Kidney epithelial cell (primary cell): ENCODE data around the gene YIF1A. TPM values are rescaled to one million over a fixed set of nuclear protein-coding genes. Genes with fewer than 3 reads are reported as not detected.

Source experiments
- DNase-seq: peaks from one replicate; pipeline ENCODE4 v3.0.0-alpha.2; 2010; ENCODE audit warnings: low read depth
- H3K27me3 ChIP-seq: 2 replicates; pipeline ENCODE4 v1.6.0; 2011; ENCODE audit warnings: low read length; ENCODE audit not compliant: control insufficient read depth, insufficient read depth
- H3K36me3 ChIP-seq: 2 replicates; pipeline ENCODE4 v1.5.1; 2011; ENCODE audit warnings: low read length; ENCODE audit not compliant: control insufficient read depth, insufficient read depth
- H3K4me3 ChIP-seq: 2 replicates; pipeline ENCODE4 v1.5.1; 2011; ENCODE audit warnings: low read depth, mild to moderate bottlenecking, control low read depth, low read length
- total RNA-seq: library from RNA; depleted of rRNA; stranded (reverse); fragments of >200 nt; gene quantifications from 2 replicates; pipeline ENCODE4 v1.2.3, GENCODE V29; 2015
- TF ChIP-seq, protein P1 (sequence below): IDR thresholded peaks from 2 replicates; pipeline ENCODE4 v1.5.1; 2011; ENCODE audit warnings: mild to moderate bottlenecking, moderate library complexity, low read length, control low read depth, inconsistent platforms; ENCODE audit not compliant: insufficient read depth, poor library complexity, severe bottlenecking

YIF1A gene
- total RNA-seq, 1 donor from 2014 or later, result 104 TPM

DNA sequence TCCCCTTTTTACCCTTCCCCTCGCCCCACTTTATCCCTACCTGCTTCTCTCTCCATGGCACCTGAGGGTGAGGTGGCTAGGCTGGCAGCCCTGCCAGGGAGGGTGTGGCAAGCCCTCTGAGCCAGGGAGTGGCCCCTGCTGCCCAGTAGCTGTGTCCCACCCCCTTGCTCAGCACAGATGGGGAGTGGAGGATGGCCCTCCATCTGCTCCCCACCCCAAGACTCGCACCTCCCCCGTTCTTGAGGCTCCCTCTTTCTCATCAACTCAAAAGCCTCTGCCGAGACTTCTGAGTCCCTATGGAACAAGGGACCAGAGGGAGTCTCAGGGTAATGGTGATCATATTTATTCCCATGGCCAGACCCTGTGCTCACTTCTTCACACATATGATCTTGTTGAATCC is 4.4 kb upstream of the YIF1A start:
- H3K27me3 ChIP-seq, result peaks cover 36% of the 10 kb centered on the region
- H3K36me3 ChIP-seq, result no peaks in the 10 kb centered on the region
- TF ChIP-seq, protein P1, sequence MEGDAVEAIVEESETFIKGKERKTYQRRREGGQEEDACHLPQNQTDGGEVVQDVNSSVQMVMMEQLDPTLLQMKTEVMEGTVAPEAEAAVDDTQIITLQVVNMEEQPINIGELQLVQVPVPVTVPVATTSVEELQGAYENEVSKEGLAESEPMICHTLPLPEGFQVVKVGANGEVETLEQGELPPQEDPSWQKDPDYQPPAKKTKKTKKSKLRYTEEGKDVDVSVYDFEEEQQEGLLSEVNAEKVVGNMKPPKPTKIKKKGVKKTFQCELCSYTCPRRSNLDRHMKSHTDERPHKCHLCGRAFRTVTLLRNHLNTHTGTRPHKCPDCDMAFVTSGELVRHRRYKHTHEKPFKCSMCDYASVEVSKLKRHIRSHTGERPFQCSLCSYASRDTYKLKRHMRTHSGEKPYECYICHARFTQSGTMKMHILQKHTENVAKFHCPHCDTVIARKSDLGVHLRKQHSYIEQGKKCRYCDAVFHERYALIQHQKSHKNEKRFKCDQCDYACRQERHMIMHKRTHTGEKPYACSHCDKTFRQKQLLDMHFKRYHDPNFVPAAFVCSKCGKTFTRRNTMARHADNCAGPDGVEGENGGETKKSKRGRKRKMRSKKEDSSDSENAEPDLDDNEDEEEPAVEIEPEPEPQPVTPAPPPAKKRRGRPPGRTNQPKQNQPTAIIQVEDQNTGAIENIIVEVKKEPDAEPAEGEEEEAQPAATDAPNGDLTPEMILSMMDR, result no peak
- no peak overlapping the region for H3K4me3 ChIP-seq
- no peak for DNase-seq

DNA sequence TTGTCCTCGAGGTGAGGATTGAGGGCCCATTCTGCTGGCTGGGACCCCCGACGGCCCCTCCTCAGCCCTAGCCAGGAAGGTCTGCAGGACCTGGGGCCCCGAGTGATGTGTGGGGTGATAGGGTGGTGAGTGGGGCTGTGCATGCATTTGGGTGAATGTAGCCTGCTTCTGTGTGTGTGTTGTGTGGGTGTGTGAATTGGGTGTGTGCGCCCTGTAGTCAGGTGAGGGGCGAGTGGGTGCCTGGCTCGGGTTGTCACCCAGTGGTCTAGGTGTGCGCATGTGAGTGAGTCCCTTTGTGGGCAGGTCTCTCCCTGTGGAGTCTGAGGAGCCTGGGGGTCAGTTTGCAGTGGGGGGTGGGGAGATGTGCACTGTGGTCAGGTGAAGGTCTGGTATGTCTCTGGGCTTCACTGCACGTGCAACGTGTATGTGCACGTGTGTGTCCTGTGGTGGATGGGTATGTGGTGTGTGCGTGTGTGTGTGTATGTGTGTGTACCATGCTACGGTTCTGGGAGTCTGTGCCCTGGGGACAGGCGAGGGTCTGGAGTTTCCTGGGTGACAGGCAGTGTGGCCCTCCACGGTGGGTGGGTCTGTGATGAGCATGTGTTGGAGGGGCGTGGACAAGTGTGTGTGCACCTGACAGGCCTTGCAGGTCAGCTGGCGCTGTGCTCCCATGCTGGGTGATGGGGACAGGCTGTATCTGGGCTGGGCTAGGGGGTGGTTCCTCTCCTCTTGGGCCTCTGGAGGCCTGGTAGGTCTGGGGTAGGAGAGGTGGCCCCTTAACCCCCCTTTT is 3.8 kb upstream of the YIF1A start:
- DNase-seq, result no peak
- H3K36me3 ChIP-seq, result no peaks in the 10 kb centered on the region
- peak overlapping the region; percentile 42 for H3K4me3 ChIP-seq
- TF ChIP-seq, protein P1, result no peak
- peaks cover 36% of the 10 kb centered on the region for H3K27me3 ChIP-seq

DNA sequence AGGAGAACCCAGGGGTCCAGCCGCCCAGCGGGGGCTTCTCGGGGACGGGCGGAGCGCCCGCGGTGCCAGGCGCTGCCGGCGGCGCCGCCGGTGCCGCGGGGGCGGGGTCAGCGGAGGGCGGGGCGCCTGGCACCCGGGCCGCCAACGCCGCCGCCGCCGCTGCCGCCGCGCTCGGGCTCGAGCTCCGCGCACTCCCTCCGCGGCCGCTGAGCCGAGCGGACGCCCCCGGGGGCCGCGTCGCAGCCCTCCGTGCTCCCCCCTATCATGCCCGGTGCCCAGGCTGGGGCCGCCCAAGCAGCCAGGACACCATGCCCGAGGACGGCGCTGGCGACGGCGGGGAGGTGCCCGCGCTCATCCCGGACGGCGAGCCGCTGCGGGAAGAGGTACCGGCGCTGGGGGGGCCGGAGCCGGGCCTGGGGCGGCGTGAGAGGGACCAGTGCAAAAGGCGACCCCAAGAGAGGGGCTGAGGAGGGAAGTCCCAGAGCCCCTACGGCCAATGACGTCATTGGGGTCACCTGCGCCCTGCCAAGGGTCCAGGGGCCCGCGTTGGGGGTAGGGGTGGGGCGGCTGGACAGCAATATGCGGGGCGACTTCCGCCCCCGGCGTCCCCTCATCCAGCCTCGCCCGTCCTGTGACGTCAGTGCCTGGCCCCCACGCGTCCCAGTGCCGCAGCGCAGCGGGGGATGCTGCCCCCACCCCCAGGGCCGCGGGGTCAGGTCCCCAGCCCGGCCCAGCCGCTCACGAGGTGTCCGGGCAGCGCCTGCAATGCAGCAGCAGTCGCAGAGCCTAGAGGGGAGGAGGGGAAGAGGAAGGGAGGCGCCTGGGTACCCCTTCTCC is 3.0 kb upstream of the YIF1A start, which contains the start of gene TMEM151A:
TSS of gene TMEM151A (plus strand) at position 189 of the 837 bp plus-strand sequence. CDS start at position 309, 120 bp downstream.
- TF ChIP-seq, protein P1, result no peak
- Histone ChIP-seq H3K27me3 (peaks cover 34% of the 10 kb centered on the region), H3K4me3 (peak within 1 kb of the TSS; percentile 42), H3K36me3 (no peaks in the 10 kb centered on the region)
- DNase-seq, result no peak

DNA sequence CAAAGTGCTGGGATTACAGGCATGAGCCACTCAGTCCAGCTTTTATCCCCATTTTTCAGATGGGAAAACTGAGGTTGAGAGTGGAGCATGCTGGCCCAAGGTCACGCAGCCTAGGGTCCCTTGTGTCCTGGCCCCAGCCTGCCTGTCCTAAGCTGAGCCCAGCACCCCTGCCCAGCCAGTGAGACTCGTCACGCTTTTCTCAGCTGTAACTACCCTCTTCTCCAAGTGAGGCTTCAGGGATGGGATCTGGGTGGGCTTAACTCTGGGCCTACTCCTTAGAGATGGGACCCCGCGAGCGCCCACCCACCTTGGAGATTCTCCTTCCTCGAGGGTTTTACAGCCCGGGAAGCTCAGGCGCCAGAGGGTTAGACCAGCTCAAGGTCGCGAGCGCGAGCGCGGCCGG is 2.4 kb upstream of the YIF1A start:
- TF ChIP-seq, protein P1, result no peak
- Histone ChIP-seq H3K27me3 (peaks cover 31% of the 10 kb centered on the region), H3K36me3 (no peaks in the 10 kb centered on the region), H3K4me3 (no peak overlapping the region)
- no peak for DNase-seq

DNA sequence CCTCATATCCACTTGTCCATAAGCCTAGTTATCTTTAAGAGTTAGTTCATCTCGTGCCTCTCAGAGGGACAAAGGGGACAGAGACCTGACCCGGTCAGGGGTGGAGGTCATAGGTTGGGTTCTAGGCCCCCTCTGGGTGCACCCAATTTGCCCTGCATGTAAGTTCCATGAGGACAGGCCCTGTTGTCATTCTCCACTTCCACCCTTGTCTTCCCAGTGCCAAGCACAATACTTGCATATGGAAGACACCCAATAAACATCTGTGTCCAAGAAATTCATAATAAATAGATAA is 1.3 kb upstream of the YIF1A start:
- peaks cover 30% of the 10 kb centered on the region for H3K27me3 ChIP-seq
- no peak for DNase-seq
- no peaks in the 10 kb centered on the region for H3K36me3 ChIP-seq
- TF ChIP-seq, protein P1, result no peak
- H3K4me3 ChIP-seq, result no peak overlapping the region
